WI38 (cell line): ENCODE data around the gene KLRC1.
"Not testable (repeated sequence)": the region's sequence is repeated elsewhere in the genome, so short reads cannot be mapped to it uniquely, and the experiment has no call there.

ENCODE experiments used
- H3K4me3 ChIP-seq: 2 replicates; pipeline ENCODE4 v1.5.1; 2011; ENCODE audit warnings: low read depth, mild to moderate bottlenecking, control low read depth, low read length
- TF ChIP-seq, protein P1 (sequence below): IDR thresholded peaks from 2 replicates; pipeline ENCODE4 v1.5.1; 2012; ENCODE audit warnings: low read depth, mild to moderate bottlenecking, control low read depth, low read length

KLRC1 gene

DNA sequence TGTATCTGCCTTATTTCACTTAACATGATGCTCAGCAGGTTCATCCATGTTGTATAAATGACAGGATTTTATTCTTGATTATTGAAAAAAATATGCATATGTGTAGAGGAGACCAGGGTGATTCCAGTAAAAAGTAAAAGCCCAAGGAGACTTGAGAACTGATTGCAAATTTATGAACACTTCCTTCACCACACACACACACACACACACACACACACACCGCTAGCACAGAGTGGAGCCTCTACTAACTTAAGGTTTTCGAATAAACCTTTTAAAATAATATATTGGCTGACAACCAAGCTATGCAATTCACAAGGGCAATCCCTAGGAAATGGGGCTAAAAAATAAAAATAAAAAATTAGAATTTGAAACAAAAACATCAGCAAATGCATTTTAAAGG lies 55.0 kb downstream of the KLRC1 start:
- no peak overlapping the region for H3K4me3 ChIP-seq
- TF ChIP-seq, protein P1, sequence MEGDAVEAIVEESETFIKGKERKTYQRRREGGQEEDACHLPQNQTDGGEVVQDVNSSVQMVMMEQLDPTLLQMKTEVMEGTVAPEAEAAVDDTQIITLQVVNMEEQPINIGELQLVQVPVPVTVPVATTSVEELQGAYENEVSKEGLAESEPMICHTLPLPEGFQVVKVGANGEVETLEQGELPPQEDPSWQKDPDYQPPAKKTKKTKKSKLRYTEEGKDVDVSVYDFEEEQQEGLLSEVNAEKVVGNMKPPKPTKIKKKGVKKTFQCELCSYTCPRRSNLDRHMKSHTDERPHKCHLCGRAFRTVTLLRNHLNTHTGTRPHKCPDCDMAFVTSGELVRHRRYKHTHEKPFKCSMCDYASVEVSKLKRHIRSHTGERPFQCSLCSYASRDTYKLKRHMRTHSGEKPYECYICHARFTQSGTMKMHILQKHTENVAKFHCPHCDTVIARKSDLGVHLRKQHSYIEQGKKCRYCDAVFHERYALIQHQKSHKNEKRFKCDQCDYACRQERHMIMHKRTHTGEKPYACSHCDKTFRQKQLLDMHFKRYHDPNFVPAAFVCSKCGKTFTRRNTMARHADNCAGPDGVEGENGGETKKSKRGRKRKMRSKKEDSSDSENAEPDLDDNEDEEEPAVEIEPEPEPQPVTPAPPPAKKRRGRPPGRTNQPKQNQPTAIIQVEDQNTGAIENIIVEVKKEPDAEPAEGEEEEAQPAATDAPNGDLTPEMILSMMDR: no peak

DNA sequence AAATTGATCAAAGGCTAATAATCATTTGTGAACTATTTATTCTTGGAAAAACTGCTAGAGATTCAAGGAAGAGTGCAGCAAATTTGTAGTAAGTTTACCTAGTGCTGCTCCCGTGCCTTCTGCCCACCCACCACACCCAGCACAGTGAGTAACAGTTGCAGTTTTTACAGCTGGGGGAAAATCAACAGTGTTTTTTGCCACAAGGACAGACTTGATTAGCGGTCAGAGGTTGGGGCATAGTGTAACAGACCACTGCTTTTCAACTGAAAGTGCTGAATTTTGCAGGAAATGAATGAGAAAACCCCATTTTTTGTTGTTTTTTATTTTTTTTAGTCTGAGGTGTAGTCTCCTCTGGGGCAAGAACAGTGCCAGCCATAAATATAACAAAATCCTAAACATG lies 55.9 kb downstream of the KLRC1 start:
- TF ChIP-seq, protein P1: no peak
- H3K4me3 ChIP-seq: no peak overlapping the region

DNA sequence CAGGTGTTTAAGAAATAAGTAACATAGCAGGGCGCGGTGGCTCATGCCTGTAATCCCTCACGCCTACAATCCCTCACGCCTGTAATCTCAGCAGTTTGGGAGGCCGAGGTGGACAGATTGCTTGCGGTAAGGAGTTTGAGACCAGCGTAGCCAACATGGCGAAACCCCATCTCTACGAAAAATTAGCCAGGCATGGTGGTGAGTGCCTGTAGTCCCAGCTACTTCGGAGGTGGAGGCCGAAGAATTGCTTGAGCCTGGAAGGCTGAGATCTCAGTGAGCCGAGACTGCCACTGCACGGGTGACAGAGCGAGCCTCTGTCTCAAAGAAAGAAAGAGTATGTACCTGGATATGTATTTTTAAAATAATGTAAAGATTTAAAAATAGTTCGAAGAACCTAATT lies 57.0 kb downstream of the KLRC1 start:
- H3K4me3 ChIP-seq: not testable (repeated sequence)
